Nephron (organoid): Measurements from ENCODE around the gene GATC.

Source experiments
- H3K27ac Mint-ChIP-seq, 3 experiments: 2 replicates each; pipeline ENCODE4 v1.8.0; 2020; ENCODE audit warnings: mixed read lengths in 3 of 3, mild to moderate bottlenecking in 2 of 3, moderate library complexity in 1 of 3
- H3K27me3 Mint-ChIP-seq: 2 replicates; pipeline ENCODE4 v1.8.0; 2021; ENCODE audit warnings: low read depth, mild to moderate bottlenecking, moderate library complexity, mixed read lengths
- H3K36me3 Mint-ChIP-seq: 2 replicates; pipeline ENCODE4 v1.8.0; 2020; ENCODE audit warnings: low read depth, mixed read lengths
- H3K4me1 Mint-ChIP-seq: 2 replicates; pipeline ENCODE4 v1.8.0; 2020; ENCODE audit warnings: mixed read lengths
- H3K4me3 Mint-ChIP-seq, 3 experiments: 2 replicates each; pipeline ENCODE4 v1.8.0; 2020; ENCODE audit warnings: mild to moderate bottlenecking in 3 of 3, mixed read lengths in 3 of 3, moderate library complexity in 2 of 3
- H3K9me3 Mint-ChIP-seq: 2 replicates; pipeline ENCODE4 v1.8.0; 2020; ENCODE audit warnings: mixed read lengths
- TF ChIP-seq, protein P1 (sequence below), 3 experiments: fragments of 200-600 bp; sonication (generic); IDR thresholded peaks; one replicate each; pipeline ENCODE4 v1.5.0; 2021; ENCODE audit warnings: antibody characterized with exemption in 3 of 3; ENCODE audit not compliant: unreplicated experiment in 3 of 3

Gene GATC

GRCh38 chr12:120404271-120404670, 42.0 kb upstream of the GATC start:
- no peak overlapping the region for H3K4me3 Mint-ChIP-seq
- peaks cover 9% of the 10 kb centered on the region for H3K4me1 Mint-ChIP-seq
- H3K36me3 Mint-ChIP-seq, result no peaks in the 10 kb centered on the region
- TF ChIP-seq, protein P1, sequence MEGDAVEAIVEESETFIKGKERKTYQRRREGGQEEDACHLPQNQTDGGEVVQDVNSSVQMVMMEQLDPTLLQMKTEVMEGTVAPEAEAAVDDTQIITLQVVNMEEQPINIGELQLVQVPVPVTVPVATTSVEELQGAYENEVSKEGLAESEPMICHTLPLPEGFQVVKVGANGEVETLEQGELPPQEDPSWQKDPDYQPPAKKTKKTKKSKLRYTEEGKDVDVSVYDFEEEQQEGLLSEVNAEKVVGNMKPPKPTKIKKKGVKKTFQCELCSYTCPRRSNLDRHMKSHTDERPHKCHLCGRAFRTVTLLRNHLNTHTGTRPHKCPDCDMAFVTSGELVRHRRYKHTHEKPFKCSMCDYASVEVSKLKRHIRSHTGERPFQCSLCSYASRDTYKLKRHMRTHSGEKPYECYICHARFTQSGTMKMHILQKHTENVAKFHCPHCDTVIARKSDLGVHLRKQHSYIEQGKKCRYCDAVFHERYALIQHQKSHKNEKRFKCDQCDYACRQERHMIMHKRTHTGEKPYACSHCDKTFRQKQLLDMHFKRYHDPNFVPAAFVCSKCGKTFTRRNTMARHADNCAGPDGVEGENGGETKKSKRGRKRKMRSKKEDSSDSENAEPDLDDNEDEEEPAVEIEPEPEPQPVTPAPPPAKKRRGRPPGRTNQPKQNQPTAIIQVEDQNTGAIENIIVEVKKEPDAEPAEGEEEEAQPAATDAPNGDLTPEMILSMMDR (IDR thresholded peaks at IDR 0.05; ENCODE audit: unreplicated experiment in 3 of 3), result no peak
- H3K27ac Mint-ChIP-seq, result no peak overlapping the region
- H3K9me3 Mint-ChIP-seq, result no peaks in the 10 kb centered on the region
- H3K27me3 Mint-ChIP-seq, result no peaks in the 10 kb centered on the region

DNA sequence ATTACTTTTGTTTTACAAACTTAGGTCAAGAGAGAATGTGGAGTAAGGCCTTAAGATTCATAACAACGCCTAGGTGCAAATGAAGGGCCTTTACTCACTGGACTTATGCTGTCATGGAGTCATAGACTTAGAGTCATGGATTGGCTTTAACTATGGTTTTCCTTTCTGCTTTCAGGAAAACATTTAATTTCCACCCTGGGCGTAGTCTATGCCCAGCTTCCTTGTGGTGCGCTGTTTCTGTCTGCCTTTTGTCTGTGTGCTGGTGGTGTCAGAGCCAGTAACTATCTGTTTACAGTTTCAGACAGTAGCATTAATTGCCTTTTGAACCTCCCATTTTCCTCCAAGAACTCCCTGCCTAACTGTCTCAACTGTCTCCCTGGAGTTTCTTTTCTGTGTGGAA, 40.2 kb upstream of the GATC start:
- no peak overlapping the region for H3K4me3 Mint-ChIP-seq
- no peaks in the 10 kb centered on the region for H3K27me3 Mint-ChIP-seq
- H3K9me3 Mint-ChIP-seq, result no peaks in the 10 kb centered on the region
- H3K36me3 Mint-ChIP-seq, result no peaks in the 10 kb centered on the region
- H3K27ac Mint-ChIP-seq, result peak overlapping the region; percentile 39 to 86 (median 55)
- H3K4me1 Mint-ChIP-seq, result peaks cover 9% of the 10 kb centered on the region
- TF ChIP-seq, protein P1 (IDR thresholded peaks at IDR 0.05; ENCODE audit: unreplicated experiment in 3 of 3), result no peak

- Mint-ChIP-seq H3K27me3 (no peaks in the 10 kb centered on the region), H3K4me3 (no peak overlapping the region), H3K9me3 (no peaks in the 10 kb centered on the region), H3K36me3 (no peaks in the 10 kb centered on the region), H3K27ac (peak overlapping the region; percentile 39 to 86 (median 55)), H3K4me1 (peaks cover 9% of the 10 kb centered on the region)
- TF ChIP-seq, protein P1 (IDR thresholded peaks at IDR 0.05; ENCODE audit: unreplicated experiment in 3 of 3), result no peak
Measured at GRCh38 chr12:120406553-120406952, 39.7 kb upstream of the GATC start.

DNA sequence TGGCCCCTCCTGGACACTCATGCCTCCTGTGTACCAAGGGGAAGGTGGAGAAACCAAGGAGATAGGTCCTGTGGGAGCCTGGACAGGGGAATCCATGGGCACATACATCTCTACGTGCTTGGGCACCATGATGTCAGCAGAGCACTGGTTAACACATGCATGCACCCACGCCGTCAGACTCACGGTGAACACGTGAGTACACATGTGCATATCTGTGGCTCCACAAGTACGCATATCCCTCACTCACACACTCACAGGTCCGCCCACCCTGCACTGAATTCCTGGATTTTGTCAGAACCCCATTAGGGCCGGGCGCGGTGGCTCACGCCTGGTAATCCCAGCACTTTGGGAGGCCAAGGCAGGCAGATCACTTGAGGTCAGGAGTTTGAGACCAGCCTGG, 37.5 kb upstream of the GATC start:
- Mint-ChIP-seq H3K36me3 (no peaks in the 10 kb centered on the region), H3K9me3 (no peaks in the 10 kb centered on the region), H3K4me3 (no peak overlapping the region), H3K27ac (no peak overlapping the region), H3K4me1 (peaks cover 11% of the 10 kb centered on the region), H3K27me3 (no peaks in the 10 kb centered on the region)
- TF ChIP-seq, protein P1 (IDR thresholded peaks at IDR 0.05; ENCODE audit: unreplicated experiment in 3 of 3), result no peak

DNA sequence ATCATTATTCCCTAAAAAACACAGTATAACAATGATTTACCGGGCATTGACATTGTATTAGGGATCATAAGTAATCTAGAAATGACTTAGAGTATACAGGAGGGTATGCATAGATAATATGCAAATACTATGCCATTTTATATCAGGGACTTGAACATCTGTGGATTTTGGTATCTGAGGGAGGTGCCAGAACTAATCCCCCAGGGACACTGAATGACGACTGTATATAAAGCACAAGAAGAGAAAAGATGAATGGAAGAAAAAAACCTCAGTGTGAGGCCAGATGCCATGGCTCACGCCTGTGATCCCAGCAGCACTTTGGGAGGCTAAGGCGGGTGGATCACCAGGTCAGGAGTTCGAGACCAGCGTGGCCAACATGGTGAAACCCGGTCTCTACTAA, 33.8 kb upstream of the GATC start:
- TF ChIP-seq, protein P1 (IDR thresholded peaks at IDR 0.05; ENCODE audit: unreplicated experiment in 3 of 3), result no peak
- Mint-ChIP-seq H3K4me3 (no peak overlapping the region), H3K27me3 (no peaks in the 10 kb centered on the region), H3K36me3 (no peaks in the 10 kb centered on the region), H3K4me1 (peaks cover 18% of the 10 kb centered on the region), H3K9me3 (no peaks in the 10 kb centered on the region), H3K27ac (peak overlapping the region; percentile 8 to 85 (median 71))

DNA sequence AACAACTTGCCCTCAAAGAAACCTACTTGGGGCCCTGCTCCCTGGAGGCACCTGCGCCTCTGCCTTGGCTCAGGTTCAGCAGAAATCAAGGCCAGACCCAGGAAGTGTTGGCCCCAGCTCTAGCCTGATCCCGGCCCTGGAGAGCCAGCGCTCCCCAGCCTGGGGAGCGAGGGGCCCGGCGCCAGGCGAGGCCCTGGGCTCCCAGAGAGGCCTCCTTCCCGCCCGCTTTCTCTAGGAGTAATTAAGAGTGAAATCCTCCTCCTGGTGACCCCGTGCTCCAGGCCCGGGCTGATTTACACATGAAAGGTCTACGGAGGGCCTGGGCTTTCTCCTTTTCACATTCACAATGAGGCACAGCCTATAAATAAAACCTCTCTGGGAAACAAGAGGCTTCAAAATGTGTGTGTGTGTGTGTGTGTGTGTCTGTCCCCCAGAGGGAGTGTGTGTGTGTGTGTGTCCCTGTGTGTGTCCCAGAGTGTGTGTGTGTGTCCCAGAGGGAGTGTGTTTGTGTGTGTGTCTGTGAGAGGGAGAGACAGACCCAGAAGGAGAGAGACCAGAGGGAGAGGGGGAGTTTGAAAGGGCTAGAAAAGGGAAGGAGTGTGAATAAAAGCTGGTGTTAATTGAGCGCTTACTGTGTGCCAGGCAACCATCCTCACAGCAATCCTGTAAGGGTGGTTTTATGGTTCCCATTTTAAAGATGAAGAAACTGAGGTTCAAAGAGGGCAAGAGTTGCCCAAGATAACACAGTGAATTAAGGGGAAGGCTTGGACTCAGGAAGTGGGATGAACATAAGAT, 32.1 kb upstream of the GATC start:
- H3K4me1 Mint-ChIP-seq, result peaks cover 18% of the 10 kb centered on the region
- H3K36me3 Mint-ChIP-seq, result no peaks in the 10 kb centered on the region
- peak overlapping the region; percentile 87 to 97 (median 95) for H3K27ac Mint-ChIP-seq
- TF ChIP-seq, protein P1 (IDR thresholded peaks at IDR 0.05; ENCODE audit: unreplicated experiment in 3 of 3), result no peak
- H3K27me3 Mint-ChIP-seq, result no peaks in the 10 kb centered on the region
- H3K9me3 Mint-ChIP-seq, result no peaks in the 10 kb centered on the region
- peak overlapping the region; percentile 6 to 22 (median 11) for H3K4me3 Mint-ChIP-seq
